ENCODE data around the gene IGLL5.

DNA sequence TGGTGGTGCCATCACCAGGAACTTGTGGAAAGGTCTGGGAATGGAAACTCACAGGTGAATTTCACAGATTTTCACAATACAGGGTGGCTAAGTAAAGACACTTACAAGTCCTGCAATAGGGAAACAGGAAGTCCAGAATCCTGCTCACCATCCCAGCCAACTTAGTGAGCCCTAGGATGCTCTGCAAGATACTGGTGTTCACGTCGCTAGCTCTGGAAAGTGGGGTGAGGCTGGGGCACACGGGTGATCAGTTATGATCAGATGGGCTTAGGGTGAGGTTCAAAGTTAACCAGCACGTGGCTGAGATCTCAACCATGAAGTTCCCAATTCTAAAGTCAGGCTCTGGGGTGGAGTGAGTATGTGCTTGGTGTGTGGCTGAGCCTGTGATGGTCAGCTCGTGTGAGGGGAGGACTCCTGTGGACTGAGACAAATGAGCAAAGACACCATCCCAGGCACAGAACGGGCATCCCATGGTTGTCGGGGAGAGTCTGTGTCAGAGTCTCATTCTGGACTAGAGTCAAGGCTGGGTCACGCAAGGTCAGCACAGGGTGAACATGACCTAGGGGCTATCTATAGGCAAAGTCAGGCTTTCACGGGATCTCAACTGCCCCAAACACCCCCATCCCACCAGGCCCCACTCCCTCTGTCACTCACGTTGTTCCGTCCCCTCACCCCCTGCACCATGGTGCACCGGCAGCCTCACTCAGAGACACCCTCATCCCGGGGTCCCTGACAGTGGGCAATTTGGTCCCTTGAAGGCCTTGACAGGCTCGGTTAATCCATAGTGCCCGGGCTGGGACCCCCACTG lies 23.9 kb downstream of the IGLL5 start:
- TF ChIP-seq, protein P1, sequence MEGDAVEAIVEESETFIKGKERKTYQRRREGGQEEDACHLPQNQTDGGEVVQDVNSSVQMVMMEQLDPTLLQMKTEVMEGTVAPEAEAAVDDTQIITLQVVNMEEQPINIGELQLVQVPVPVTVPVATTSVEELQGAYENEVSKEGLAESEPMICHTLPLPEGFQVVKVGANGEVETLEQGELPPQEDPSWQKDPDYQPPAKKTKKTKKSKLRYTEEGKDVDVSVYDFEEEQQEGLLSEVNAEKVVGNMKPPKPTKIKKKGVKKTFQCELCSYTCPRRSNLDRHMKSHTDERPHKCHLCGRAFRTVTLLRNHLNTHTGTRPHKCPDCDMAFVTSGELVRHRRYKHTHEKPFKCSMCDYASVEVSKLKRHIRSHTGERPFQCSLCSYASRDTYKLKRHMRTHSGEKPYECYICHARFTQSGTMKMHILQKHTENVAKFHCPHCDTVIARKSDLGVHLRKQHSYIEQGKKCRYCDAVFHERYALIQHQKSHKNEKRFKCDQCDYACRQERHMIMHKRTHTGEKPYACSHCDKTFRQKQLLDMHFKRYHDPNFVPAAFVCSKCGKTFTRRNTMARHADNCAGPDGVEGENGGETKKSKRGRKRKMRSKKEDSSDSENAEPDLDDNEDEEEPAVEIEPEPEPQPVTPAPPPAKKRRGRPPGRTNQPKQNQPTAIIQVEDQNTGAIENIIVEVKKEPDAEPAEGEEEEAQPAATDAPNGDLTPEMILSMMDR (IDR thresholded peaks at IDR 0.05) = no peak
- no peak for TF ChIP-seq POLR2A (IDR thresholded peaks at IDR 0.05)
